Peyer's patch (tissue), 4 donors: ENCODE results near the gene RPS6KA5. TPM values are rescaled to one million over a fixed set of nuclear protein-coding genes. Genes with fewer than 3 reads are reported as not detected.
"Not testable (repeated sequence)": the region's sequence is repeated elsewhere in the genome, so short reads cannot be mapped to it uniquely, and the experiment has no call there.

ENCODE experiments used
- DNase-seq, 3 donors: peaks; one replicate each; pipeline ENCODE4 v3.0.0-alpha.2; 2017 to 2019
- H3K27ac ChIP-seq, 4 donors: fragments of 200-600 bp; sonication (generic); one replicate each; pipeline ENCODE4 v1.5.1; 2016 to 2019
- H3K27me3 ChIP-seq, 2 donors: fragments of 200-600 bp; sonication (generic); one replicate each; pipeline ENCODE4 v1.5.1; 2019
- H3K36me3 ChIP-seq, 3 donors: fragments of 200-600 bp; sonication (generic); one replicate each; pipeline ENCODE4 v1.5.1; 2016 to 2019
- H3K4me1 ChIP-seq, 4 donors: fragments of 200-600 bp; sonication (generic); one replicate each; pipeline ENCODE4 v1.5.1; 2016 to 2019
- H3K4me3 ChIP-seq, 4 donors: fragments of 200-600 bp; sonication (generic); 1 replicate in 3 of 4; 2 replicates in 1 of 4; pipeline ENCODE4 v1.5.1; 2016 to 2019; ENCODE audit warnings: mild to moderate bottlenecking in 1 of 4
- H3K9me3 ChIP-seq, 4 donors: fragments of 200-600 bp; sonication (generic); one replicate each; pipeline ENCODE4 v1.5.1; 2016 to 2019; ENCODE audit warnings: mild to moderate bottlenecking in 1 of 4
- CTCF ChIP-seq, 6 experiments: fragments of 450-650 bp in 4 of 6; fragments of 200-600 bp in 2 of 6; sonication (generic) in 1 of 6; IDR thresholded peaks; one replicate each; pipeline ENCODE4 v1.5.1; 2017 to 2019; ENCODE audit warnings: antibody characterized with exemption in 6 of 6, mild to moderate bottlenecking in 3 of 6, moderate library complexity in 1 of 6
- POLR2A ChIP-seq, 2 donors: fragments of 450-650 bp; IDR thresholded peaks; one replicate each; pipeline ENCODE4 v1.5.1; 2017; ENCODE audit warnings: antibody characterized with exemption in 2 of 2, mild to moderate bottlenecking in 2 of 2, moderate library complexity in 2 of 2
- total RNA-seq, 4 donors: library from RNA; depleted of rRNA; stranded (reverse); fragments of >200 nt; gene quantifications; one replicate each; pipeline ENCODE4 v1.1.0, GENCODE V29; 2016

RPS6KA5 gene
- total RNA-seq, 4 donors from 2014 or later = 10.3 to 15.1 (median 10.6) TPM

- no peak for TF ChIP-seq CTCF (IDR thresholded peaks at IDR 0.05)
- no peak for TF ChIP-seq POLR2A (IDR thresholded peaks at IDR 0.05)
- no peak overlapping the region for H3K27ac ChIP-seq
- DNase-seq = no peak
- H3K36me3 ChIP-seq = peaks cover 0 to 22% (median 0%) of the 10 kb centered on the region in 3 donors
- no peaks in the 10 kb centered on the region for H3K27me3 ChIP-seq
- H3K4me1 ChIP-seq = no peaks in the 10 kb centered on the region
- H3K4me3 ChIP-seq = no peak overlapping the region
- H3K9me3 ChIP-seq = peaks cover 0 to 19% (median 7%) of the 10 kb centered on the region in 4 donors
These were observed 117.1 kb downstream of the RPS6KA5 start for GRCh38 chr14:90943367-90943766.

- TF ChIP-seq POLR2A (IDR thresholded peaks at IDR 0.05) (no peak), CTCF (IDR thresholded peaks at IDR 0.05) (no peak)
- Histone ChIP-seq H3K36me3 (peaks cover 0 to 22% (median 0%) of the 10 kb centered on the region in 3 donors), H3K4me3 (no peak overlapping the region), H3K4me1 (no peaks in the 10 kb centered on the region), H3K27ac (no peak overlapping the region), H3K27me3 (no peaks in the 10 kb centered on the region), H3K9me3 (peaks cover 0 to 19% (median 7%) of the 10 kb centered on the region in 4 donors)
- DNase-seq = no peak
These were observed 117.9 kb downstream of the RPS6KA5 start for GRCh38 chr14:90942511-90942910.

DNA sequence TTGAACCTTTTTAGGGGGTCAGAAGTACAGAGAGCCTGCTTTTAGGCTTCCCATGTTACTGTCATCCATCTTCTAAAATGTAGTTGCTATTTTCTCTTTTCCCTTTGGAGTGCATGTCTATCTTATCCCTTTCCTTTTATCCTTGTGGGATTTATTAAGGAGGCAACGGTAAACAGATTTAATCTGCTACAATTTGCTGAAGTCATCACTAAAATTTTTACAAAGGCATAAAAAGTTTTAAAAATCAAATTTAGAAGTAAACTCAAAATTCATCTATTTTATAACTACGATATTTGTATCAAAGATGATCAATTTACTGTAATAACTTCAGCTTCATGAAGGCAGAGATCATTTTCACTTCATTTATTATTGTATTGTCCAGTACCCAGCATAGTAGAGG lies 118.7 kb downstream of the RPS6KA5 start:
- peaks cover 0 to 22% (median 0%) of the 10 kb centered on the region in 3 donors for H3K36me3 ChIP-seq
- H3K4me3 ChIP-seq = no peak overlapping the region
- DNase-seq = no peak
- no peaks in the 10 kb centered on the region for H3K4me1 ChIP-seq
- H3K9me3 ChIP-seq = peaks cover 0 to 19% (median 7%) of the 10 kb centered on the region in 4 donors
- no peak overlapping the region for H3K27ac ChIP-seq
- no peaks in the 10 kb centered on the region for H3K27me3 ChIP-seq
- TF ChIP-seq CTCF (IDR thresholded peaks at IDR 0.05) (no peak), POLR2A (IDR thresholded peaks at IDR 0.05) (no peak)

DNA sequence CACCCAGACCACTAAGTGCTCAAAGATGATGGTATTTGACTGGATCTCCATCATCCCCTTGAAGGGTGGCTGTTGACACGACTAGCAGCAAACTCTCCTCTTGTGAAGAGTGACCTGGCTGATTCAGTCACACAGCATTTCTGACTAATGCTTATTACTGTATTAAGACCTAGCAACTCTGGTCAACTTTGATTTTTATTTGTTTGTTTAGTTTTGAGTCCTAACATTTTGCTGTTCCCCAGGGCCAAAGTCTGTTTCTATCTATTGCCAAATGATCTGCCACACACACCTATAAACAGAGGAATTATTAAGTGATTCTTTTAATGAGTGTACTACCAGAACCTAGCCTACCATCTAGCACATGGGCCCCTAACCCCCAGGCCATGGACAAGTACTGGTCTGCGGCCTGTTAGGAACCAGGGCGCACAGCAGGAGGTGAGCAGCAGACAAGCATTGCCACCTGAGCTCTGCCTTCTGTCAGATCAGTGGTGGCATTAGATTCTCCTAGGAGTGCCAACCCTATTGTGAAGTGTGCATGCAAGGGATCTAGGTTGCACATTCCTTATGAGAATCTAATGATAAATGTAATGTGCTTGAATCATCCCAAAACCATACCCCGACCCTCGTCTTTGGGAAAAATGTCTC lies 120.0 kb downstream of the RPS6KA5 start:
- Histone ChIP-seq H3K27ac (no peak overlapping the region), H3K36me3 (peaks cover 0 to 22% (median 0%) of the 10 kb centered on the region in 3 donors), H3K4me1 (no peaks in the 10 kb centered on the region), H3K4me3 (no peak overlapping the region), H3K9me3 (peaks cover 0 to 19% (median 7%) of the 10 kb centered on the region in 4 donors), H3K27me3 (no peaks in the 10 kb centered on the region)
- DNase-seq = no peak
- TF ChIP-seq CTCF (IDR thresholded peaks at IDR 0.05) (no peak), POLR2A (IDR thresholded peaks at IDR 0.05) (no peak)

GRCh38 chr14:90939252-90939795 lies 121.1 kb downstream of the RPS6KA5 start:
- Histone ChIP-seq H3K9me3 (peaks cover 0 to 19% (median 7%) of the 10 kb centered on the region in 4 donors), H3K36me3 (peaks cover 0 to 22% (median 0%) of the 10 kb centered on the region in 3 donors)
- H3K27me3 ChIP-seq, H3K4me1 ChIP-seq, H3K4me3 ChIP-seq, DNase-seq, H3K27ac ChIP-seq: not testable (repeated sequence)

DNA sequence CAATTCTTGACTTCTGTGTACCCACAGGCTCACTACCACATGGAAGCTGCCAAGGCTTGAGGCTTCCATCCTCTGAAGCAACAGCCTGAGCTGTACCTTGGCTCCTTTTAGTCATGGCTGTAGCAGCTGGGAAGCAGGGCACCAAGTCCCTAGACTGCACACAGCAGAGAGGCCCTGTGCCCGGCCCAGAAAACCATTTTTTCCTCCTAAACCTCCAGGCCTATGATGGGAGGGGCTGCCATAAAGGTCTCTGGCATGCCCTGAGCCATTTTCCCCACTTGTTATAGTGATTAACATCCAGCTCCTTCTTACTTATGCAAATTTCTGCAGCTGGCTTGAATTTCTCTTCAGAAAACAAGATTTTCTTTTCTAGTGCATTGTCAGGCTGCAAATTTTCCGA lies 121.8 kb downstream of the RPS6KA5 start:
- H3K4me1 ChIP-seq = no peaks in the 10 kb centered on the region
- H3K27ac ChIP-seq = no peak overlapping the region
- DNase-seq = no peak
- H3K9me3 ChIP-seq = peaks cover 0 to 19% (median 7%) of the 10 kb centered on the region in 4 donors
- peaks cover 0 to 22% (median 0%) of the 10 kb centered on the region in 3 donors for H3K36me3 ChIP-seq
- TF ChIP-seq POLR2A (IDR thresholded peaks at IDR 0.05) (no peak), CTCF (IDR thresholded peaks at IDR 0.05) (no peak)
- H3K27me3 ChIP-seq = no peaks in the 10 kb centered on the region
- no peak overlapping the region for H3K4me3 ChIP-seq
